HG02870 (cell line): ENCODE data around the gene VPS37C.

Experiments
- ATAC-seq: cut with Tn5 transposase; IDR thresholded peaks from one replicate; pipeline ENCODE4 v1.9.1; 2021; ENCODE audit warnings: mild to moderate bottlenecking, moderate library complexity; ENCODE audit not compliant: unreplicated experiment

VPS37C gene

GRCh38 chr11:61134801-61135257 is 26.4 kb downstream of the VPS37C start:
- no peak for ATAC-seq

- ATAC-seq: no peak
These were observed 27.1 kb downstream of the VPS37C start for GRCh38 chr11:61133956-61134662.

- ATAC-seq: no peak
These were observed 28.1 kb downstream of the VPS37C start for GRCh38 chr11:61133145-61133544.

GRCh38 chr11:61132646-61133045 is 28.6 kb downstream of the VPS37C start:
- ATAC-seq: no peak

- ATAC-seq: no peak
These were observed 29.1 kb downstream of the VPS37C start for GRCh38 chr11:61131998-61132555.

GRCh38 chr11:61131586-61131985 is 29.6 kb downstream of the VPS37C start:
- no peak for ATAC-seq

GRCh38 chr11:61131186-61131585 is 30.0 kb downstream of the VPS37C start:
- no peak for ATAC-seq

GRCh38 chr11:61129639-61130523 is 31.3 kb downstream of the VPS37C start:
- ATAC-seq: peak; percentile 82

- ATAC-seq: no peak
These were observed 32.1 kb downstream of the VPS37C start for GRCh38 chr11:61128947-61129638.

GRCh38 chr11:61127991-61128390 is 33.2 kb downstream of the VPS37C start:
- no peak for ATAC-seq

GRCh38 chr11:61126256-61126655 is 35.0 kb downstream of the VPS37C start:
- no peak for ATAC-seq

GRCh38 chr11:61125310-61125684 is 35.9 kb downstream of the VPS37C start:
- ATAC-seq: no peak

- ATAC-seq: no peak
These were observed 36.5 kb downstream of the VPS37C start for GRCh38 chr11:61124574-61125309.

GRCh38 chr11:61123775-61124571 is 37.3 kb downstream of the VPS37C start:
- ATAC-seq: no peak

- no peak for ATAC-seq
These were observed 38.5 kb downstream of the VPS37C start for GRCh38 chr11:61122761-61123160.

GRCh38 chr11:61121917-61122316 is 39.3 kb downstream of the VPS37C start:
- no peak for ATAC-seq

GRCh38 chr11:61121192-61121831 is 39.9 kb downstream of the VPS37C start:
- no peak for ATAC-seq

- ATAC-seq: no peak
These were observed 40.5 kb downstream of the VPS37C start for GRCh38 chr11:61120706-61121191.

- no peak for ATAC-seq
These were observed 41.0 kb downstream of the VPS37C start for GRCh38 chr11:61120099-61120705.
